Measurements from ENCODE around the gene MSI2. TPM values are rescaled to one million over a fixed set of nuclear protein-coding genes. Genes with fewer than 3 reads are reported as not detected.

Gene MSI2
- total RNA-seq, 2 experiments from 2014 or later: 131 to 164 TPM

DNA sequence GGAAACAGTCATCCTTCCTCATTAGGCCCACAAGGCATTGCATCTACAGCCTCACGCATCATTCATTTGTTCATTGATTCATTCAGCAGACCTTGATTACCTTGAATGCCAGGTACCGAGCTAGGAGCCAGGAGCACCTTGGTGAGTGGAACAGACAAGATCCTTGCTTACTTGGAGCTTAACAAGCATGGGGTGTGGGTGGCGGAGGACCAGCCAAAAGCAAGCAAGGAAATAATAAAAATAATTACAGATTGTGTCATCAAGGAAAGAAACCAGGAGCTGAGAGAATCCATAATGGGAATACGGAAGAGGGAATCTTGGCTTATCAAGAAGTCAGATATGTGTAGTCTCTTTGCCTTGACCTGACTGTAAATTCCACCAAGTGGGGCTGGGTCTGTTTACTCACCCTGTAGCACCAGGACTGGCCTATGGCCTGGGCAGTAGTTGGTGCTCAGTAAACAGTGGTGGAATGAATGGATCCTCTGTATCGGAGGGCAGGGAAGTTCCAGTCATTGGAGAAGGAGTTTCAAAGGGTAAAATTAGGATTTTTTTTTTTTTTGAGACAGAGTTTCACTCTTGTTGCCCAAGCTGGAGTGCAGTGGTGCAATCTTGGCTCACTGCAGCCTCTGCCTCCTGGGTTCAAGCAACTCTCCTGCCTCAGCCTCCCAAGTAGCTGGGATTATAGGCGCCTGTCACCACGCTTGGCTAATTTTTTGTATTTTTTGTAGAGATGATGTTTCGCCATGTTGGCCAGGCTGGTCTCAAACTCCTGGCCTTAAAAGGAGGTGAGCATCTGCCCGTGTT, 157.7 kb downstream of the MSI2 start:
- Histone ChIP-seq H3K36me3 (ENCODE audit: insufficient read depth, low read length) (peaks cover 19% of the 10 kb centered on the region), H3K4me1 (ENCODE audit: insufficient read depth, low read length, poor library complexity, severe bottlenecking) (peaks cover 21% of the 10 kb centered on the region), H2AFZ (ENCODE audit: low read length) (no peak overlapping the region), H3K4me3 (ENCODE audit: low read depth, low read length, poor library complexity, severe bottlenecking) (no peak overlapping the region), H3K79me2 (ENCODE audit: insufficient read depth, low read depth, low read length) (peaks cover under 1% of the 10 kb centered on the region; the same call in 1 of the 2 replicates), H3K9me2 (ENCODE audit: insufficient read depth, low read length) (no peaks in the 10 kb centered on the region), H3K4me2 (ENCODE audit: low read length) (no peak overlapping the region), H3K27ac (ENCODE audit: low read depth, low read length, poor library complexity, severe bottlenecking) (no peak overlapping the region), H4K20me1 (ENCODE audit: insufficient read depth, low read length) (no peaks in the 10 kb centered on the region), H3K9me3 (ENCODE audit: low read length) (peaks cover 8% of the 10 kb centered on the region; the same call in 1 of the 2 replicates)
- no peak for DNase-seq (ENCODE audit: low spot score)
- ChIA-PET CTCF (ENCODE audit: unreplicated experiment) (no interaction called here), POLR2A (interaction anchor here (0.7 to 1.2 kb wide), 4 partner anchors 9 to 343 kb away, joined by 3 to 7 read pairs (median 4); no protein-coding TSS in a partner anchor)
- BruUV-seq (replicated peaks): no TSS peak
- TF ChIP-seq EZH2phosphoT487 (IDR thresholded peaks at IDR 0.05; ENCODE audit: borderline replicate concordance, low read depth, low read length): no peak
- TF ChIP-seq, protein P1, sequence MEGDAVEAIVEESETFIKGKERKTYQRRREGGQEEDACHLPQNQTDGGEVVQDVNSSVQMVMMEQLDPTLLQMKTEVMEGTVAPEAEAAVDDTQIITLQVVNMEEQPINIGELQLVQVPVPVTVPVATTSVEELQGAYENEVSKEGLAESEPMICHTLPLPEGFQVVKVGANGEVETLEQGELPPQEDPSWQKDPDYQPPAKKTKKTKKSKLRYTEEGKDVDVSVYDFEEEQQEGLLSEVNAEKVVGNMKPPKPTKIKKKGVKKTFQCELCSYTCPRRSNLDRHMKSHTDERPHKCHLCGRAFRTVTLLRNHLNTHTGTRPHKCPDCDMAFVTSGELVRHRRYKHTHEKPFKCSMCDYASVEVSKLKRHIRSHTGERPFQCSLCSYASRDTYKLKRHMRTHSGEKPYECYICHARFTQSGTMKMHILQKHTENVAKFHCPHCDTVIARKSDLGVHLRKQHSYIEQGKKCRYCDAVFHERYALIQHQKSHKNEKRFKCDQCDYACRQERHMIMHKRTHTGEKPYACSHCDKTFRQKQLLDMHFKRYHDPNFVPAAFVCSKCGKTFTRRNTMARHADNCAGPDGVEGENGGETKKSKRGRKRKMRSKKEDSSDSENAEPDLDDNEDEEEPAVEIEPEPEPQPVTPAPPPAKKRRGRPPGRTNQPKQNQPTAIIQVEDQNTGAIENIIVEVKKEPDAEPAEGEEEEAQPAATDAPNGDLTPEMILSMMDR (conservative IDR thresholded peaks at IDR 0.05; ENCODE audit: low read length): no peak
- intact Hi-C loops (cut with micrococcal nuclease; ENCODE audit: unreplicated experiment): no loop called here

DNA sequence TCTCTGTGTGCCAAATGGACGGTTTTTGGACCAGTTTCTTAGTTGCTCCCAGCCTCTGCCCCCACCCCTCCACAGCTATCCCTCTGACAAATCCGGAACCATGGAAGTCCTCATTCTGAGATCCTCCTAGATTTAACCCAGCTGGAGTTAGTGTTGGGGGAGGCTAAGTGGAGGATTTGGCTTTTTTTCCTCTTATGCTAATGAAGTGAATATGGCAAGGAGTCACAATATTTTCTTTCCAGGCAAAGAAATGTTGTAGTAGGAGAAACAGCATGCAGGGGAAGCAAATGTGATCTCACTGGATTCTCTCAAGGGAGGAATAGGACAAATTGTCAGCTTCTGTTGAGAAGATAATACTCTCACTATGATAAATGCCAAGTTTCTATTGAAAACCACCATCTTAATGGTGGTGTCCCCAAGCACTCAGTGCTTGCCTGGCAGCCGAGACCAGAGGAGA, 159.5 kb downstream of the MSI2 start:
- DNase-seq (ENCODE audit: low spot score): no peak
- TF ChIP-seq EZH2phosphoT487 (IDR thresholded peaks at IDR 0.05; ENCODE audit: borderline replicate concordance, low read depth, low read length): no peak
- TF ChIP-seq, protein P1 (conservative IDR thresholded peaks at IDR 0.05; ENCODE audit: low read length): no peak
- H3K9me3 ChIP-seq (ENCODE audit: low read length): peaks cover 8% of the 10 kb centered on the region; the same call in 1 of the 2 replicates
- no peaks in the 10 kb centered on the region for H3K9me2 ChIP-seq (ENCODE audit: insufficient read depth, low read length)
- CTCF ChIA-PET (ENCODE audit: unreplicated experiment): no interaction called here
- H3K27ac ChIP-seq (ENCODE audit: low read depth, low read length, poor library complexity, severe bottlenecking): no peak overlapping the region
- peaks cover 19% of the 10 kb centered on the region for H3K4me1 ChIP-seq (ENCODE audit: insufficient read depth, low read length, poor library complexity, severe bottlenecking)
- peaks cover 15% of the 10 kb centered on the region for H3K36me3 ChIP-seq (ENCODE audit: insufficient read depth, low read length)
- no peak overlapping the region for H2AFZ ChIP-seq (ENCODE audit: low read length)
- intact Hi-C loops (cut with micrococcal nuclease; ENCODE audit: unreplicated experiment): no loop called here
- no peaks in the 10 kb centered on the region for H3K79me2 ChIP-seq (ENCODE audit: insufficient read depth, low read depth, low read length)
- POLR2A ChIA-PET: no interaction called here
- H3K4me3 ChIP-seq (ENCODE audit: low read depth, low read length, poor library complexity, severe bottlenecking): no peak overlapping the region
- H3K4me2 ChIP-seq (ENCODE audit: low read length): no peak overlapping the region
- BruUV-seq (replicated peaks): no TSS peak
- H4K20me1 ChIP-seq (ENCODE audit: insufficient read depth, low read length): no peaks in the 10 kb centered on the region

DNA sequence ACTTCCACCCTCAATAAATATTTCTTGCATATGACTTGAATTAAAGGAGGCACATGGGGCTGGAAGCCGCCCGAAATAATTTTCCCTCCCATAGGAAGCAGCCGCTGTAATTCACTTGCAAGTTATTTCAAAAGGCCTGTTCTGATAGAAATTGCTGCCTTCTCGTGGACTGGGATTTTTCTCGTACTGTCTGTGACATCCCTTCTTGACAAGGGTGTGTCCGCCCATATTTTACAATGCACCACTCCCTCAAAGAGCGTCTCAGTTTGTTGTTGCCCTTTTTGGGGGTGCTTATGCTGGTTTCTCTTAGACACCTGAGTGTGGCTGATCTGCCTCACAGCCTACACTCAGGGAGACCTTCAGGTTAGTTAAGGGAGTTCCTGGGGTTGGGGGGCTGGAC, 160.0 kb downstream of the MSI2 start:
- no peaks in the 10 kb centered on the region for H3K79me2 ChIP-seq (ENCODE audit: insufficient read depth, low read depth, low read length)
- H3K4me3 ChIP-seq (ENCODE audit: low read depth, low read length, poor library complexity, severe bottlenecking): no peak overlapping the region
- H2AFZ ChIP-seq (ENCODE audit: low read length): no peak overlapping the region
- no peaks in the 10 kb centered on the region for H3K9me2 ChIP-seq (ENCODE audit: insufficient read depth, low read length)
- no peak overlapping the region for H3K27ac ChIP-seq (ENCODE audit: low read depth, low read length, poor library complexity, severe bottlenecking)
- no peak overlapping the region for H3K4me2 ChIP-seq (ENCODE audit: low read length)
- ChIA-PET POLR2A (no interaction called here), CTCF (ENCODE audit: unreplicated experiment) (no interaction called here)
- intact Hi-C loops (cut with micrococcal nuclease; ENCODE audit: unreplicated experiment): no loop called here
- no peak for DNase-seq (ENCODE audit: low spot score)
- peaks cover 8% of the 10 kb centered on the region; the same call in 1 of the 2 replicates for H3K9me3 ChIP-seq (ENCODE audit: low read length)
- no peak for TF ChIP-seq EZH2phosphoT487 (IDR thresholded peaks at IDR 0.05; ENCODE audit: borderline replicate concordance, low read depth, low read length)
- TF ChIP-seq, protein P1 (conservative IDR thresholded peaks at IDR 0.05; ENCODE audit: low read length): no peak
- peaks cover 19% of the 10 kb centered on the region for H3K4me1 ChIP-seq (ENCODE audit: insufficient read depth, low read length, poor library complexity, severe bottlenecking)
- H4K20me1 ChIP-seq (ENCODE audit: insufficient read depth, low read length): no peaks in the 10 kb centered on the region
- peaks cover 15% of the 10 kb centered on the region for H3K36me3 ChIP-seq (ENCODE audit: insufficient read depth, low read length)
- no TSS peak for BruUV-seq (replicated peaks)
